SK-N-SH (cell line): Measurements from ENCODE around the gene TULP4. TPM values are rescaled to one million over a fixed set of nuclear protein-coding genes. Genes with fewer than 3 reads are reported as not detected.

Experiments
- CTCF ChIA-PET: fragments of 300-600, 350-600 bp; formaldehyde crosslinking; extraction: SDS; loops from one replicate; lab custom pipeline; 2021; lab: Yijun Ruan, JAX
- POLR2A ChIA-PET: fragments of 350-600 bp; sonication (Branson Sonifier 250); formaldehyde crosslinking; extraction: SDS; loops from one replicate; lab custom pipeline; 2020; ENCODE audit warnings: antibody characterized with exemption, inconsistent platforms; lab: Yijun Ruan, JAX
- DNase-seq: peaks from one replicate; pipeline ENCODE4 v3.0.0; 2012
- H2AFZ ChIP-seq: fragments of 200-600 bp; sonication (generic); 2 replicates; pipeline ENCODE4 v1.8.1; 2016; ENCODE audit warnings: antibody characterized with exemption, mild to moderate bottlenecking, low read depth
- H3F3A ChIP-seq: fragments of 200-600 bp; sonication (generic); replicated peaks from 2 replicates; pipeline ENCODE3; 2016; ENCODE audit warnings: antibody characterized with exemption, mild to moderate bottlenecking; ENCODE audit not compliant: insufficient read depth
- H3K27ac ChIP-seq, 2 experiments: fragments of 200-500 bp in 1 of 2; fragments of 200-600 bp in 1 of 2; sonication (Bioruptor generic) in 1 of 2; sonication (generic), shearing (Covaris generic) in 1 of 2; 2 replicates each; pipeline versions ENCODE4 v1.5.1 to v1.6.1; 2014 to 2016; ENCODE audit warnings: low read depth in 2 of 2, inconsistent platforms in 1 of 2, low read length in 1 of 2, mild to moderate bottlenecking in 1 of 2, mixed read lengths in 1 of 2
- H3K27me3 ChIP-seq: fragments of 200-600 bp; sonication (generic), shearing (Covaris generic); 2 replicates; pipeline ENCODE4 v1.6.1; 2016; ENCODE audit warnings: mixed run types; ENCODE audit not compliant: insufficient read depth
- H3K36me3 ChIP-seq, 2 experiments: fragments of 200-500 bp in 1 of 2; fragments of 200-600 bp in 1 of 2; sonication (Bioruptor generic) in 1 of 2; sonication (generic) in 1 of 2; replicated peaks in 1 of 2; 2 replicates each; pipeline versions ENCODE3 to v1.5.1; 2014 to 2016; ENCODE audit warnings: low read length in 1 of 2, mild to moderate bottlenecking in 1 of 2; ENCODE audit not compliant: insufficient read depth in 2 of 2, control insufficient read depth in 1 of 2
- H3K4me1 ChIP-seq, 2 experiments: fragments of 200-500 bp in 1 of 2; fragments of 200-600 bp in 1 of 2; sonication (Bioruptor generic) in 1 of 2; sonication (generic), shearing (Covaris generic) in 1 of 2; 2 replicates each; pipeline versions ENCODE4 v1.5.1 to v1.6.1; 2014 to 2016; ENCODE audit warnings: low read depth in 1 of 2, low read length in 1 of 2, mixed run types in 1 of 2; ENCODE audit not compliant: insufficient read depth in 2 of 2, control insufficient read depth in 1 of 2
- H3K4me2 ChIP-seq: fragments of 200-600 bp; sonication (generic), shearing (Covaris generic); 2 replicates; pipeline ENCODE4 v1.6.1; 2017; ENCODE audit warnings: mixed run types
- H3K4me3 ChIP-seq, 2 experiments: fragments of 200-500 bp in 1 of 2; fragments of 200-600 bp in 1 of 2; sonication (Bioruptor generic) in 1 of 2; sonication (generic), shearing (Covaris generic) in 1 of 2; 2 replicates each; pipeline versions ENCODE4 v1.5.1 to v1.8.1; 2014 to 2016; ENCODE audit warnings: low read depth in 2 of 2, inconsistent platforms in 1 of 2, low read length in 1 of 2, mild to moderate bottlenecking in 1 of 2, mixed read lengths in 1 of 2, moderate library complexity in 1 of 2
- H3K79me2 ChIP-seq: fragments of 200-600 bp; sonication (generic); 2 replicates; pipeline ENCODE4 v1.8.1; 2017; ENCODE audit warnings: mild to moderate bottlenecking; ENCODE audit not compliant: insufficient read depth
- H3K9ac ChIP-seq: fragments of 200-600 bp; sonication (generic); 2 replicates; pipeline ENCODE4 v1.6.1; 2017; ENCODE audit warnings: mixed run types
- H3K9me2 ChIP-seq: fragments of 200-600 bp; sonication (generic); 2 replicates; pipeline ENCODE4 v1.6.1; 2017; ENCODE audit warnings: mixed run types
- H3K9me3 ChIP-seq: fragments of 200-600 bp; sonication (generic); 2 replicates; pipeline ENCODE4 v1.6.1; 2017; ENCODE audit warnings: mixed run types, mild to moderate bottlenecking, moderate library complexity
- H4K20me1 ChIP-seq: fragments of 200-600 bp; sonication (generic); 2 replicates; pipeline ENCODE4 v1.6.1; 2017; ENCODE audit warnings: mild to moderate bottlenecking, mixed run types; ENCODE audit not compliant: insufficient read depth
- FOSL2 ChIP-seq: IDR thresholded peaks from 2 replicates; pipeline ENCODE4 v1.4.0; 2012; ENCODE audit warnings: low read depth, mild to moderate bottlenecking, moderate library complexity, borderline replicate concordance
- GATA2 ChIP-seq: sonication (generic); formaldehyde crosslinking; IDR thresholded peaks from 2 replicates; pipeline ENCODE4 v1.5.0; 2020; ENCODE audit warnings: mild to moderate bottlenecking, missing genetic modification reagents
- JUND ChIP-seq: IDR thresholded peaks from 2 replicates; pipeline ENCODE4 v1.4.0; 2012
- SMC3 ChIP-seq: IDR thresholded peaks from 2 replicates; pipeline ENCODE4 v1.6.1; 2012; ENCODE audit warnings: low read depth, low read length, improper control_type of control experiment
- WGBS: methylation state at CpG from one replicate; pipeline ENCODE4 v1.1.6; 2017; ENCODE audit warnings: low lambda C conversion rate; 5-methylcytosine and 5-hydroxymethylcytosine counted together
- polyA plus RNA-seq, 3 experiments: library from polyadenylated mRNA; depleted of rRNA; stranded (reverse); fragments of >200 nt; gene quantifications; 2 replicates each; pipeline ENCODE4 v1.2.3, GENCODE V29; 2012
- TF ChIP-seq, protein P1 (sequence below): IDR thresholded peaks from 2 replicates; pipeline ENCODE4 v1.4.0; 2012; ENCODE audit warnings: low read depth, borderline replicate concordance
- TF ChIP-seq, protein P2 (sequence below): IDR thresholded peaks from 2 replicates; pipeline ENCODE4 v1.6.1; 2012; ENCODE audit warnings: mild to moderate bottlenecking, low read depth, low read length, moderate library complexity

The TULP4 gene
- polyA plus RNA-seq, 1 of the 3 experiments (the other 2 are of a cell fraction), result 5.9 TPM

DNA sequence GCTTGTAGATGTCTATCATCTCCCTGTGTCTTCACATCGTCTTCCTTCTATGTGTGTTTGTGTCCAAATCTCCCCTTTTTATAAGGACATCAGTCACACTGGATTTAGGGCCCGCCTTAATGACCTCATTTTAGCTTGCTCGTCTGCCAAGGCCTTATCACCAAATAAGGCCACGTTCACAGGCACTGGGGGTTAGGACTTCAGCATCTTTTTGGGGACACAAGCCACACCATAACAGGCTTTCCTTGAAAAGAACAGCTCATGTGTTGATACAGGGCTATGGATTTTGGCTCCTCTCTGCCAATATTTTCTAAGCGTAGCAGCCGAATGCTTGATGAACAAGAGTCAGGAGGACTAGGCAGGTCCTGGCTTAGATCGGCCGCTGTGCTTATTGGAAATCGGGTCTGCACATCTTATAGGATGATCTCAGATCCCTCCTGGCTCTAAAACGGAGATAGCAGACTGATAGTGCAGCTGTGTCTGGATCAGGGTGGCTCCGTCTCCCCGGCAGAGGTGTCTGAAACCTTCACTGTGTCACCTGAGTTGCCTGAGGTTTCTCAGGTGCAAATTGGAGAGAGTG, 231.4 kb downstream of the TULP4 start:
- no peak overlapping the region for H3K4me3 ChIP-seq
- H4K20me1 ChIP-seq, result no peaks in the 10 kb centered on the region
- TF ChIP-seq, protein P1, sequence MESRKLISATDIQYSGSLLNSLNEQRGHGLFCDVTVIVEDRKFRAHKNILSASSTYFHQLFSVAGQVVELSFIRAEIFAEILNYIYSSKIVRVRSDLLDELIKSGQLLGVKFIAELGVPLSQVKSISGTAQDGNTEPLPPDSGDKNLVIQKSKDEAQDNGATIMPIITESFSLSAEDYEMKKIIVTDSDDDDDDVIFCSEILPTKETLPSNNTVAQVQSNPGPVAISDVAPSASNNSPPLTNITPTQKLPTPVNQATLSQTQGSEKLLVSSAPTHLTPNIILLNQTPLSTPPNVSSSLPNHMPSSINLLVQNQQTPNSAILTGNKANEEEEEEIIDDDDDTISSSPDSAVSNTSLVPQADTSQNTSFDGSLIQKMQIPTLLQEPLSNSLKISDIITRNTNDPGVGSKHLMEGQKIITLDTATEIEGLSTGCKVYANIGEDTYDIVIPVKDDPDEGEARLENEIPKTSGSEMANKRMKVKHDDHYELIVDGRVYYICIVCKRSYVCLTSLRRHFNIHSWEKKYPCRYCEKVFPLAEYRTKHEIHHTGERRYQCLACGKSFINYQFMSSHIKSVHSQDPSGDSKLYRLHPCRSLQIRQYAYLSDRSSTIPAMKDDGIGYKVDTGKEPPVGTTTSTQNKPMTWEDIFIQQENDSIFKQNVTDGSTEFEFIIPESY, result no peak
- no peak for TF ChIP-seq GATA2 (CRISPR knock-in tag)
- TF ChIP-seq FOSL2, result no peak
- no peak for TF ChIP-seq JUND
- H3K9me3 ChIP-seq, result no peaks in the 10 kb centered on the region
- WGBS, result 68% methylated on average over 11 of the region's 12 CpGs
- H3K4me1 ChIP-seq, result peaks cover 0 to 11% of the 10 kb centered on the region in 2 experiments; a peak in 1 of 4 replicates
- DNase-seq, result no peak
- no peaks in the 10 kb centered on the region for H3K79me2 ChIP-seq
- no peaks in the 10 kb centered on the region for H3K36me3 ChIP-seq
- ChIA-PET POLR2A (no interaction called here), CTCF (interaction anchor here (0.9 kb wide), 1 partner anchor 329 kb away, joined by 3 read pairs; no protein-coding TSS in a partner anchor)
- H3K9ac ChIP-seq, result no peak overlapping the region
- no peaks in the 10 kb centered on the region for H3K27me3 ChIP-seq
- no peak overlapping the region for H2AFZ ChIP-seq
- H3K9me2 ChIP-seq, result no peaks in the 10 kb centered on the region
- H3K27ac ChIP-seq, result peak overlapping the region in 1 of 2 experiments; percentile 17; a peak in 1 of 4 replicates
- H3K4me2 ChIP-seq, result no peak overlapping the region
- H3F3A ChIP-seq, result no peaks in the 10 kb centered on the region

- no peaks in the 10 kb centered on the region for H3K27me3 ChIP-seq
- no peak for TF ChIP-seq SMC3
- TF ChIP-seq, protein P2, sequence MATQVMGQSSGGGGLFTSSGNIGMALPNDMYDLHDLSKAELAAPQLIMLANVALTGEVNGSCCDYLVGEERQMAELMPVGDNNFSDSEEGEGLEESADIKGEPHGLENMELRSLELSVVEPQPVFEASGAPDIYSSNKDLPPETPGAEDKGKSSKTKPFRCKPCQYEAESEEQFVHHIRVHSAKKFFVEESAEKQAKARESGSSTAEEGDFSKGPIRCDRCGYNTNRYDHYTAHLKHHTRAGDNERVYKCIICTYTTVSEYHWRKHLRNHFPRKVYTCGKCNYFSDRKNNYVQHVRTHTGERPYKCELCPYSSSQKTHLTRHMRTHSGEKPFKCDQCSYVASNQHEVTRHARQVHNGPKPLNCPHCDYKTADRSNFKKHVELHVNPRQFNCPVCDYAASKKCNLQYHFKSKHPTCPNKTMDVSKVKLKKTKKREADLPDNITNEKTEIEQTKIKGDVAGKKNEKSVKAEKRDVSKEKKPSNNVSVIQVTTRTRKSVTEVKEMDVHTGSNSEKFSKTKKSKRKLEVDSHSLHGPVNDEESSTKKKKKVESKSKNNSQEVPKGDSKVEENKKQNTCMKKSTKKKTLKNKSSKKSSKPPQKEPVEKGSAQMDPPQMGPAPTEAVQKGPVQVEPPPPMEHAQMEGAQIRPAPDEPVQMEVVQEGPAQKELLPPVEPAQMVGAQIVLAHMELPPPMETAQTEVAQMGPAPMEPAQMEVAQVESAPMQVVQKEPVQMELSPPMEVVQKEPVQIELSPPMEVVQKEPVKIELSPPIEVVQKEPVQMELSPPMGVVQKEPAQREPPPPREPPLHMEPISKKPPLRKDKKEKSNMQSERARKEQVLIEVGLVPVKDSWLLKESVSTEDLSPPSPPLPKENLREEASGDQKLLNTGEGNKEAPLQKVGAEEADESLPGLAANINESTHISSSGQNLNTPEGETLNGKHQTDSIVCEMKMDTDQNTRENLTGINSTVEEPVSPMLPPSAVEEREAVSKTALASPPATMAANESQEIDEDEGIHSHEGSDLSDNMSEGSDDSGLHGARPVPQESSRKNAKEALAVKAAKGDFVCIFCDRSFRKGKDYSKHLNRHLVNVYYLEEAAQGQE, result peak; percentile 49; the same call in 1 of the 2 replicates
- ChIA-PET POLR2A (no interaction called here), CTCF (no interaction called here)
- H3K9ac ChIP-seq, result no peak overlapping the region
- H3K79me2 ChIP-seq, result no peaks in the 10 kb centered on the region
- H3K9me2 ChIP-seq, result no peaks in the 10 kb centered on the region
- DNase-seq, result no peak
- no peaks in the 10 kb centered on the region for H3K9me3 ChIP-seq
- H3K36me3 ChIP-seq, result no peaks in the 10 kb centered on the region
- H3K27ac ChIP-seq, result no peak overlapping the region
- no peaks in the 10 kb centered on the region for H3F3A ChIP-seq
- peaks cover 0 to 11% of the 10 kb centered on the region in 2 experiments; a peak in 1 of 4 replicates for H3K4me1 ChIP-seq
- no peak overlapping the region for H3K4me3 ChIP-seq
- no peak overlapping the region for H2AFZ ChIP-seq
- H3K4me2 ChIP-seq, result no peak overlapping the region
- H4K20me1 ChIP-seq, result no peaks in the 10 kb centered on the region
- 80% methylated on average over 8 of the region's 12 CpGs for WGBS
Observed at GRCh38 chr6:158544428-158544827, 232.2 kb downstream of the TULP4 start.
